GM21529 (cell line): Measurements from ENCODE around the gene BTBD16.
A peak's percentile ranks its signal among the peaks of the same experiment; 100 is the strongest.

Experiments used
- ATAC-seq: cut with Tn5 transposase; IDR thresholded peaks from one replicate; pipeline ENCODE4 v1.9.1; 2021; ENCODE audit not compliant: unreplicated experiment

BTBD16 gene

DNA sequence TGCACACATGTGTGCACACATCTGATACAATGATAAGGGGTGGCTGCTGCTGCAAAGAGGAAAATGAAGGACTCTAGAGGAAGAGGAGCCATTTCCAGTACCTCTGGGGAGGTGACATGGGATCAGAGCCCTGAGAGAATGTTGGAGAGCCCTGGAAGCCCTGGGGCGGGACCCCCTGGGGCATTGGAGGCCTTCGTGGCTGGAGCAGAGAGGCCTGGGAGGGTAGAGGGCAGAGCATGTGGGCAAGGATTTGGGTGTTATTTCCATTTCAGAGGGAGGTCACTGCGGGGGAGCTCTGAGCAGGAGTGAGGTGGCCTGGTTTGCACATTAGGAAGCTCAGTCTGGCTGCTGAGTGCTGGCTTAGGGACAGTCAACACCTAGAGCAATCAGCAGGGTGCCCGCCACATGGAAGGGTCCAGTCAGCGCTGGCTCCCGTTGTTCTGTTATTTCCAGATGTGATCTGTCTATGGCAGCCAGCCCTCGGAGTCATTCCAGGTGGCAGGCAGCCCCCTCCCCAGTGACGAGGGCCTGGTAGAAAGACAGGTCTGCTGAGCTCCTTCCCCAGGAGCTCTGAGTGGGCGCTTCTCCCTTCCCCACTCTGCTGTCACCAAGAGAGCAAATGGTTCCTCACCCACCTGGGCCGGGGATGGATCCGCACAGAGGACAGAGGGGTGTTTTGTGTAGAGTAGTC, 24.1 kb upstream of the BTBD16 start:
- no peak for ATAC-seq

DNA sequence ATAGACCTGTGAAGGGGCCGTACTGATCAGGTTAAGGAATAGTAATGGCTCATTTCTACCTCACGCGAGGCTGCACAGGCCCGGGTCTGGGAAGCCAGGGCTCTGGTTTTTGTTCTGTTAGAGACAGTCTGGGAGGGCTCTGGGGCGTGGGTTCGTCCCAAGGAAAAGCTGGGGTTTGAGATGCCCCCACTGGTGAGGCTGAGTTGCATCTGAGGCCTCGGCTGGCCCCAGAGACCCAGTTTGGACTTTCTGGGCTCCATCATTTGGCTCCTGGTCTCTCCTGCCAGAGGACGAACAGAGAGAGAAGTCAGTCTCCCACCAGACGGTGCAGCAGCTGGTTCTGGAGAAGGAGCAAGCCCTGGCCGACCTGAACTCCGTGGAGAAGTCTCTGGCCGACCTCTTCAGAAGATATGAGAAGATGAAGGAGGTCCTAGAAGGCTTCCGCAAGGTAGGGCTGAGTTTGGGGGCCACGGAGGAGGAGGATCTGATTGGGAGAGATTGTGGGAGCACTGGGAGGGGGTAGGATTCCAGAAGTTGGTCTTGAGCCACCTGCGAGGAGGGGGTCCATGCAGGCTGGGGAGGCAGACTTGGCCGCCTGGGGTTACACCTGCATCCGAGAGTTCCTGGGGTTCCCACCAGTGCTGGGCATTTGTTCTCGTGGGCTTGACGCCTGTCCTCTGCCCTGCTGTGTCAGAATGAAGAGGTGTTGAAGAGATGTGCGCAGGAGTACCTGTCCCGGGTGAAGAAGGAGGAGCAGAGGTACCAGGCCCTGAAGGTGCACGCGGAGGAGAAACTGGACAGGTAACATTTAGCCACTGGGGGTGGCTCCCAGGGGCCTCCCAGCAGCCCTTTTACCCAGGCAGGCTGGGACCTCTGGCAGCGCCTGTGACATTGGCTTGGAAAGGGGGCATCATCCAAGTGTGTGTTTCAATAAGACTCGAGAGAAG, 22.5 kb upstream of the BTBD16 start:
- no peak for ATAC-seq

DNA sequence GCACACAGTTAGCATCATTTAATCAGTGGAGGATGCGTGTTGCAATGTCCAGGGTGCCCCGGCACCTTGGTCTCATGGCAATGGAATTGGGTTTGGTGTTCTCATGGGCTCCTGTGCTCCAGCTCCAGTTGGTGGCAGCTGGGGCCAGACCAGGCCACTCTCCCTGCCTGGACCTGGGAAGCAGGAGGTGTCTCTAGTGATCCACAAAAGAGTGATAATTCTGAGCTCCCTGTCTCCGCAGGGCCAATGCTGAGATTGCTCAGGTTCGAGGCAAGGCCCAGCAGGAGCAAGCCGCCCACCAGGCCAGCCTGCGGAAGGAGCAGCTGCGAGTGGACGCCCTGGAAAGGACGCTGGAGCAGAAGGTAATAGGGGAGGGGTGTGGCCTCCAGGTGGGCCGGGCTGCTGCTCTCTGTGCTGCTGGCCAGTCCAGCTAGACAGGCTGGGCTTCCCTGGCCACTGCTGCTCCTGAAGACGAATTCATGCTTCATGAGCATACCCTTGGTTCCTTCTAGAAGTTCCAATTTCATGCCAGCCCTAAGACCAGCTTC, 21.7 kb upstream of the BTBD16 start:
- no peak for ATAC-seq

DNA sequence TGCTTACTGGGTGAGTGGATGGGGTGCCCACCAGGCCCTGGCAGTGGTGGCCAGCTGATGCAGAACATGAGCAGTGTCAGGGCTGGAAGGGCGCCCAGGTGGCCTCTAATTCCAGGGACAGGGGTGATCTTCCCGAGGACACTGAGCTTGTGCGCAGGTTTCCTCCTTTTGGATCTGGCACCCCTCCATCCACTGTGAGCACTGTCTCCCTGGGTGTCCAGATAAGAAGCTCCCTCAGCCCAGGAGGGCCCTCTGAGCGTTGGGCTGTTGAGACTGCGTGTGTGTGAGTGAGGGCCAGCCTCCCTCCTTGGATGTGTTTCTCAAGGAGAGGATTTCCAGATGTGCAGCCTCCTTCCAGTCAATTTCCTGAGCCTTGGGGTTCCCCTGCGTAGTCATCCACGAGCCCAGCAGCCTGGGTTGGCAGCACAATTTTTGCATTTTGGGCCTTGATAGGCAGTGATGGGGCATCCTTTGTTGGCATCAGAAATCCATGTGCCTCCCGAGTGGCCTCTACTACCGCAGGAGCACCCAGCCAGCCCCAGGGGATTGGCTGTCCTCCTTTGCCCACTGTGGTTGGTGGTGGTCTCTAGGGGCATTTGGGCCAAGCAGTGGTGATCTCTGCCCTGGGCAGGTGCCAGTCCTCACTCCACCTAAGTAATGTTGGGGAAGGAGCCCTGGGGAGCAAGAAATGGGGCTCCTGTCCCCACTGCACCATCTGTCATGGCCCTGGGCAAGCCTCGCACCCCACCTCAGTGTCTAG, 20.9 kb upstream of the BTBD16 start:
- ATAC-seq = no peak

DNA sequence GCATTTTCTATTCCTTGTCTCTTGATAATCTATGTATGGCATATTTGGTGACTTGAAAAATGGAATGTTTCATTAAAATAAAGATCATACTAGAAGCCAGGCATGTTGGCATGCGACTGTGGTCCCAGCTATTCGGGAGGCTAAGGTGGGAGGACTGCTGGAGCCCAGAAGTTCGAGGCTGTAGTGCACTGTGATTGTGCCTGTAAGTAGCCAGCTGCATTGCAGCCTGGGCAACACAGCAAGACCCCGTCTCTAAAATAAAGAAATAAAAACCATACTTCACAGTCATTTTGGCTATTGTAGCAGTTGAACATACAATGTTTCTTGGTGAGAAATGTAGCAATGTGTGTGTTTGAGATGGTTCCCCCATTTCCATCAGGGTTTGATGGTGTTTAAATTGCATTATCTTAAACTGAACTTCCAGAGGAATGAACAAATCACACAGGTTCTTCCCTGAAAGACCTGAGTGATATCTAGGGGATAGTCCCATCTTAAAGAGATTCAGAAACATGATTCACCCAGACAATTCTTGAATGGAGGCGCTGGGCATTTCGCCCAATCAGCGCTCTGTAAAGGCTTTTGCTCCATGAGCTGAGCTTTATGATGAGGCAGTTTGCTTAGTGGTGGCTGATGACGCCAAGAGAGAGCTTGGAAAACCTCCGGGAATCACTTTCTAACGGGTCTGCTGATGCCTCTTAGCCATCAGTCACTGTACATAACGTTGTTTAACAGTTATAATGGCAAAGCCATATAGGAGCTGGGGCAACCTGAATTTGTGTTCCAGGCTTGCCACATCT, 19.4 kb upstream of the BTBD16 start:
- ATAC-seq = no peak

DNA sequence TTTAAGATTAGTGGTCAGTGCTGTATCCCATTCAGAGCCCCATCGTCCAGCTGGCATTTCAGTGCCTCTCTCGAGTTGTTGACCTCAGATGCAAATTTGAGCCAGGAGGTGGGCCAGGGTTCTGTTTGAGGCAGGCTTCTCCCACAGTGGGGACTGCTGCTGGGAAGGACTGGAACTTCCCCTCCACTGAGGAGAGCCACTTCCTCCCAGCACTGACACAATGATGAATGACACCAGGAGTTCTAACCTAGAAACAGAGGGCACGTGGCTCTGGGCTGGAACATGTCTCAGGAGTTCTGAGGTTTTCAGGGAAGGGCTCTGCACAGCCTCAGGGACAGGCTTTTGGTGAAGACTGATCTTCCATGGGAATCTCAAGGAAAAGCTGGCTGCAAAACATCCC, 18.3 kb upstream of the BTBD16 start:
- ATAC-seq = no peak

DNA sequence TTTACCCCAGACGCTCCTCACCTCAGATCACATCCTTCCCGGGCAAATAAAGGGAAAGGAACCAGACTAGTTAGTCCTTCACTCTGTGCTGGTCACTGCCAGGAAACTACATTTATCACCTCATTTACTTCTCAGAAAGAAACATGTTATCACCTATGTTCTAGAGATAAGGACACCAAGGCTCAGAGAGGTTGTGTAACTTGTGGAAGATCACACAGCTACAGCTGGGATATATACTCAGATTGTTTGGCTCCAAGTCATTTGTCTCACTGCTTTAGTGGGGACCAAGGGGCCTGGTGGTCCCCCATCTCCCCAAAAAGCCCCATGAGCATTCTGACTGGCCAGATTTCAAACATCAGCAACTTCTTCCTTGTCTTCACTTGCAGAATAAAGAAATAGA, 17.5 kb upstream of the BTBD16 start:
- ATAC-seq = no peak

DNA sequence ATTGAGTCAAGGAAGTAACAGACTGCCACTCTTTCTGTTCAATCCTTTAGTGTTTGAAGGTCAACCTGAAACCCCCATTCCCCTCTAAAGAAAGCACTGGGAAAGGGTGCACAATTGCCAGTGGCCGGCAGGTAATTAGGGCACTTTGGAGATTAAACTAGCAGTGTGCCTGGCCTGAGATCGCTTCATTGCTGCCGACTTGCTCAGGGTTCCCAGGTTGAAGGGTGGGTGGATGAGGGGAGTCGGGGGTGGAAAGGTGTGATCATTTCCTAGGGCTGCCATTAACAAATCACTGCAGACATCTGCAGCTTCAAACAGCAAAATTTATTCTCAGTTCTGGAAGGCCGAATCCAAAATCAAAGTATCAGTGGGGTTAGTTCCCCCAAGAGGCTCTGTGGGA, 16.3 kb upstream of the BTBD16 start:
- no peak for ATAC-seq

DNA sequence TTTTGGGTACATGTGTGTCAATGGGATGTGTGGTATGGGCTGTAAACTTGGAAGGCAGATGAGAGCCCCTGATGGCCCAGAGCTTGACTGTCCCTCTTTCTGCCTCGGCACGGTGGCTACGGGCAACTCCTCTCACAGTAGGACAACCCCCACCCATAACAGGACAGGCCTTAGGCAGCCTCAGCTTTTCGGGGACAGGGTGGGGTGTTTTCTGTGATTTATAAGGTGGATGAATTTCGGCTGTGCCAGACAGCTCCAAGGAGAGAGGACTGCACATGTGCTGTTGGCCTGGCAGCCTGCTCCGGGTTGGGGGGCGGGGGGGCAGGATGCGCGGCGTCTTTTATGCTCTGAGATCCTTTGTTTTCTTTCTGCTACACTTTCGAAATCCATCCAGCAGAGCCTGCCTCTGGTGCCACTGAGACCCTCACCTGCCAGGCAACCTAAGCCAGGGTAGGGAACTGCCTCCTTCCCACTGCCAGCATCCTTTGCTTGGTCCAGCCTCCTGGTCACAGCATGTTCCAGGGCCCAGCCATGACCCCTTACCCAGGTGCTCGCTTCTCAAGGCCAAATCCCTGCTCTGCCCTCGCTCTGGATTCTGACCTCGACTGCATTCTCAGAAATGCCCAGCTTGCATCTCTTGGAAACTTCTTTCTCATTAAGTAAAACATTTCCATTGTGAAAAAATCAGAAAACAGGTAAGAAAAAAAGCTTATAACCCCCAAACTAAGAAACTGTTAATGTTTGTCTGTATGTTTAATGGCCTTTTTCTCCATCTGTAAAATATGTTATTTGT, 15.4 kb upstream of the BTBD16 start:
- ATAC-seq = no peak

DNA sequence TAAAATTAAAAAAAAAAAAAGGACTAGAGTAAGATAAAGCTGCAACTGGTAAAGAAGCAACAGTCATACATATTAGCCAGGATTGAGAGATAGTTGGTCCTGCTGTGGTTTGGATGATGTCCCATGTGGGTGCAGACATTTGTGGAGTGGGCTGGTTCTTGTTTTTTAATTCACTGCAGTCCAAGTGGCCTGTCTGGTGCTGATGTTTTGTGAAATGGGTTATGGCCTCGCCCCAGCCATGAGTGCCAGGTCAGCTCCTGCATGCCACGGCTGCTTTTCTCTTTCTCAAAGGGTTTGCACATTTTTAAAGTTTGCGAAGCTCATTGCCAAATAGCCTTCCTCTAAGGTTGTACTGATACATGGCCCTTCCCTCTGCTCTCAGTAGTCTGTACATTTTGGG, 14.1 kb upstream of the BTBD16 start:
- no peak for ATAC-seq

DNA sequence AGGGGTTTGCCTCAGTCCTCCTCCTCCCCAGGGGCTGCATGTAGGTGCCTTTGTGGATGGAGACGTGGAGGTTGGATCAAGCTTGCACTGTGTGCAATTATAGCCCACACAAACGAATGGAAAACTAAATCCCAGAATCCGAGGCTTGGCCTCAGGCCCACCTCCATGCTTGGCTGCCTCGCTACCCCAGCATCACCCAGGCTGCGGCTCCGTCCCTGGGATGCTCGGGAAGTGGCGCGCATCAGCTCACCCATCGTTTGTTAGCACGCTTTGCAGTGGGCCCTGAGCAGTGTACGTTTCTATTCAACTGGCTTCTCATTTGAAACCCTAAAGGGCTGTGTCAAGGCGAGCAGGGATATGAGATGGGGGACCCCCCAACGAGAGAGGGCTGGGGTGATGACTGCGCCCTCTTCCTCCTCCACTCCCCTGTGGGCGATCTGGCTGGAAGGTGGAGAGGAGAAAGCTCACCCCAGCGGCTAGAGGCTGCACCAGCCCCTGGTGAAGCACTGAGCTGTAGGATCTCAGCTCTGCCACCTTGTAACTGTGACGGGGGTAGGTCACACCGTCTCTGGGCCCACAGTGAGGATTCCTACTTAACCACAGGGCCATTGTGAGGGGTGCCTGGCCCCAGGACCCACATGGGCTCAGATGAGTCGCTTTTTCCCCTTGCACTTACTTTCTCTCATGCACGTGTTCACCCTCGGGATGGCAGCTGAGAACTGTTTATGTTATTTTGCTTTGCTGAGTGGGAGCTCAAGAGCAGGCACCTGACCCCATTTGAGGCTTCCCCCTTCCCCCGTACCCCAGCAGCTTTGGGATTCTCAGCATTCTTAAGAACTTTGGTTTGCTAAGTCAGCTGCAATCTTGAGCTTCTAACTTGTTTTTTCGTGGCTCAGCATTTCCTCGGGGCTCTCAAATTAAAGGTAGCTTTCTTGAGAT, 12.7 kb upstream of the BTBD16 start:
- ATAC-seq = no peak

DNA sequence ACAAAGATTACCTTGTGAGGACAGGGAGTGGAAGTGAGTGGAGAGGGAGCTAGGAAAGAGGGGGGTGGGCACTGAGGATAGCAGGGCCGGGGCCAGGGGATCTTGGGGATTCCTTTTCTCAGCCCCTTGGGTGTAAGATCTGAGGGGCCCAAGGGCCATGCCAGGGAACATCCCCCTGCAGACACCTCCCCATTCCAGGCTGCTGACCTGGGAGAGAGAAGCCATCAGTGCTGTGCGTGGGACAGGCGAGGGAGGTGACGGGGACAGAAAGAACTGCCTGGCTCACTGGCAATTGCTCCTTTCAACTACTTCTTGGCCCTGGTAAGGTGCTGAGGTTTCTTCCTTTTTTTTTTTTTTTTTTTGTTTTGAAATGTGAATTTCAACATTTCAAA, 12.0 kb upstream of the BTBD16 start:
- ATAC-seq = no peak

DNA sequence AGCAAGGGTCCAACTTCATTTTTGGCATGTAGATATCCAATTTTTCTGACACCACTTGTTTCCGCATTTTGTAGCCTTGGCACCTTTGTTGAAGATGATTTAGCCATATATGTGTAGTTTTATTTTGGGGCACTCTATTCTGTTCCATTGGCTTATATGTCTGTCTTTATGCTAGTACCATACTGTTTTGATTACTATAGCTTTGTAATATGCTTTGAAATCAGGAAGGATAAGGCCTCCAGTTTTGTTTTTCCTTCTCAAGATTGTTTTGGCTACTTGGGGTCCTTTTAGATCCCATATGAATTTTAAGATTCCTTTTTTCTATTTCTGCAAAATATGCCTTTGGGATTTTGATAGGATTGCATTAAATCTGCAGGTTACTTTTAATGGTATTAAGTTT, 9.5 kb upstream of the BTBD16 start:
- no peak for ATAC-seq

DNA sequence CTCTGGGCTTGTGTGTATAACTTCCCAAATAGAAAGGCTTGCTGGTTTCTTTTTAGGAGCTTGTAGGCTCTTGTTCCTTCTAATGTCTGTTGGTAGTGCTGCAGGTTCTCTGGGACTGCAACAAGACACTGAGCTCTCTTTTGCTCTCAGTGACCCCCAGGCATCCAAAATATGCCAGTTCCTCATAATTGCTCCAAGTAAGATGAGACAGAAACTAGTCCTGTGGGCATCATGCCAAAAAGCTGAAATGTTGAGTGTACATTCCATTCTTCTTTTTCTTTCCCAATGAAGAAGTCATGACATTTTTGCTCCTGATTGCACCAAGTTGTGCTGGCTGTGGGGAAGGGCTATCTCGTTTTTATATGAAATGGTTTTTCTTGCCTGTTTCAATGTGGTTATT, 7.1 kb upstream of the BTBD16 start:
- no peak for ATAC-seq

DNA sequence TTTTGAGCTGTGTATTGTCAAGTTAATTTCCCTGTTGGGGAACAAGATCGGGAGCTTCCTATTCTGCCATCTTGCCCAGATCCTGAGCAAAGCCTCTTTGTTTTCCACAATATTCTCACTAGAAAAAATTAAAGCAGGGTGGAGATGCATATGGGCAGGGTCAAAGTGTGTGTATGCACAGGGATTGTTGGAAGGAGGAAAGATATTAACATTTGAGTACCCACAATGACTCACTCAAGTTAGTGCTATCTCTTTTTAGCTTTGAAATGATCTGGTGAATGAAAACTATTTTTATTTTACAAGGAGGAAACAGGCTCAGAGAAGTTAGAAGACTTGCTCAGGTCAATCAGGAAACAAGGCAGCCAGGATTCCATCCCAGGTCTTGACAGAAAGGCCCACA, 6.7 kb upstream of the BTBD16 start:
- ATAC-seq = no peak

DNA sequence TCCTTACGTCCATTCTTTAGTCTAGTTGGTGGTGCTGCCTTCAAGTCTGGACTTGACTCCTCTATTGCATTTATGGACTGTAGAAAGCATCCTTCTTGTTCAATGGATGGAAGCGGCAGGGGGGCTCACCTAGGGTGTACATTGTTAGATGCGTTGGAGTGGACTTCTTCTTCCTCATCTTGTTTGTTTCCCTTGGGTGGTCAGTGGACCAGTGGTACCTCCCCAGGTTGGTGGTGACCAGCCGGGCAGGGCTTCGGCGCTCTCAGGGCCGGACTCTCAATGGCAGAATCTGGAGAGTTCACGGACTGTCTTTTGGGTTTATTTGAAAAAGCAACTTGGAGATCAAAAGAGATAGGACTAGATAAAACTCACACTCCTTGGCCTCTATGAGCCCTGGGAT, 6.2 kb upstream of the BTBD16 start:
- ATAC-seq = no peak

DNA sequence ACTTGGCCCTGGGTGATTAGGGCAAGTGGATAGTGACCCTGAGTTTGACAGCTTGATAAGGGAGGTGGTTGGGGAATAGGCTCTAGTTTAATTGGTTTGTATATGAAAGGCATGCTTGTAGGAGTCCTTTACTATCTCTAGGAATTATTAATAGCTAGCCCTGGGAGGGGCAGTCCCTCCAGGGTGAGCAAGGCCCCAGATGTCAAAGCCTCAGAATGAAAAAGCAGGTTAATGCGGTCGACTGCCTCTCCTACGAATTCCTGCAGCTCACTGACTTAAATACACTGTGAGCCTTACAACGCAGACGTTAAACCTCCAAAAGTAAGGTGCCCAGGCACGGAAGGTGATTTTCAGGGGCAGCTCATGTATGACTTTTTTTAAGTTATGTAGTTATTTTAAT, 5.2 kb upstream of the BTBD16 start:
- no peak for ATAC-seq

DNA sequence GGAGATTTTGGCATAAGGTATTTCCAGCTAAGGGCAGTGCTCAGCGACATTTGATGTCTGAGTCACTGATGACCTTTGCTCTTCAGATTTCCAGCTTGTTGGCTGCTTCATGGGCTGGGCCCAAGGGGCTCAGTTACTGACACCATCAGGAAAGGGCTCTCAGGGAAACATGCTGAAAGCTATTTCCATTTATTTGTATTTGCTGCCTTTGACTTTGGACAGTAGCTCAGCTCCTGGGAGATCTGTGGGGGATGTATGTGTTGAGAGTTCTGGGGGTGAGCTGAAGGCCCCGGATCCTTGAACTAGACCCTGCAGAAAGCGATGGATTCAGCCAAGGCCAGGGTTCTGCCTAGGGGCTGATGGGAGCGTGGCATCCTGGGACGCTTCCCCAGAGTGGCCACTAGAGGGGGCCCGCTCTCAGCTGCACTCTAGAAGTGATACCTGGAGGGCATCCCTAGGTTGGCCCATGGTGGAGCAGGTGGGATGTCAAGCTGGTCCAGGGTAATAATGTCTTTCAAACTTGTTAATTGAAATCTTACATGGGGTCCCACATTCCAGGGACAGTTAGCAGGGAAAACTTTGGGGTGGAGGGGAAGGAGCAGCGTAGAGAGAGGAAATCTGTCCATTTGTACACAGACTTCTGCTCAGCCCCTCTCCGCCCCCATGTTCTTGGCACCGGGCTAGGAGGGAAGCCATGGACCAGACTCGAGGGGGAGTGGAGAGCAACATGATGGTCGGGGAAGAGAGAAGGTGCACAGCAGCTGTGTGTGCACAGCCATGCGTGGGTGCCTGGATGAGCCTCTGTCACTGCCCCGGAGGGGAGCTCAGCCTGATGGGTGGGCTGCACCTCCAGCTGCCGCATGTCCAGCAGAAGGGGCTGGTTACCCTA, 3.0 kb upstream of the BTBD16 start:
- ATAC-seq = peak; percentile 85
